Smooth muscle cell (in vitro differentiated cells): ENCODE data around the gene LRP8. TPM values are rescaled to one million over a fixed set of nuclear protein-coding genes. Genes with fewer than 3 reads are reported as not detected.

Experiments used
- DNase-seq: peaks from one replicate; lab custom pipeline; 2025; ENCODE audit not compliant: unreplicated experiment; lab: John Stamatoyannopoulos, UW
- H2AFZ ChIP-seq: fragments of 200-600 bp; sonication (generic); 2 replicates; pipeline ENCODE4 v1.6.0; 2016; ENCODE audit warnings: antibody characterized with exemption, low read depth, mild to moderate bottlenecking
- H3F3A ChIP-seq: fragments of 200-600 bp; sonication (generic); 2 replicates; pipeline ENCODE4 v1.6.0; 2017; ENCODE audit warnings: antibody characterized with exemption, low read depth
- H3K27ac ChIP-seq: fragments of 200-600 bp; sonication (generic); 2 replicates; pipeline ENCODE4 v1.5.1; 2016; ENCODE audit warnings: low read depth, mild to moderate bottlenecking
- H3K27me3 ChIP-seq: fragments of 200-600 bp; sonication (generic); 2 replicates; pipeline ENCODE4 v1.6.1; 2016; ENCODE audit warnings: low read depth, mild to moderate bottlenecking
- H3K36me3 ChIP-seq: fragments of 200-600 bp; sonication (generic); 2 replicates; pipeline ENCODE4 v1.5.1; 2016; ENCODE audit warnings: low read depth
- H3K4me1 ChIP-seq: fragments of 200-600 bp; sonication (generic); 2 replicates; pipeline ENCODE4 v1.5.1; 2016; ENCODE audit warnings: low read depth
- H3K4me2 ChIP-seq: fragments of 200-600 bp; sonication (generic); 2 replicates; pipeline ENCODE4 v1.6.0; 2016; ENCODE audit warnings: mild to moderate bottlenecking
- H3K4me3 ChIP-seq: fragments of 200-600 bp; sonication (generic); 2 replicates; pipeline ENCODE4 v1.5.1; 2016; ENCODE audit warnings: mild to moderate bottlenecking
- H3K79me2 ChIP-seq: fragments of 200-600 bp; sonication (generic); 2 replicates; pipeline ENCODE4 v1.6.0; 2016; ENCODE audit warnings: low read depth, mild to moderate bottlenecking
- H3K9ac ChIP-seq: fragments of 200-600 bp; sonication (generic); 2 replicates; pipeline ENCODE4 v1.6.0; 2016; ENCODE audit warnings: low read depth
- H3K9me3 ChIP-seq: fragments of 200-600 bp; sonication (generic); replicated peaks from 2 replicates; pipeline ENCODE4 v1.5.1; 2016; ENCODE audit warnings: low read depth
- H4K20me1 ChIP-seq: fragments of 200-600 bp; sonication (generic); 2 replicates; pipeline ENCODE4 v1.6.0; 2016; ENCODE audit warnings: low read depth
- WGBS: methylation state at CpG from one replicate; pipeline ENCODE4 v1.1.7; 2016; ENCODE audit warnings: low lambda C conversion rate; 5-methylcytosine and 5-hydroxymethylcytosine counted together
- polyA plus RNA-seq: library from polyadenylated mRNA; unstranded; fragments of >200 nt; fragmentation: Nextera tagmentation; extraction: Ambion mirVana; gene quantifications from 2 replicates; pipeline ENCODE4 v1.2.1, GENCODE V29; 2016
- total RNA-seq: library from RNA; depleted of rRNA; stranded (reverse); fragments of >200 nt; gene quantifications from 2 replicates; pipeline ENCODE4 v1.2.3, GENCODE V29; 2014
- TF ChIP-seq, protein P1 (sequence below): fragments of 200-600 bp; sonication (generic); IDR thresholded peaks from 2 replicates; pipeline ENCODE4 v1.5.1; 2017; ENCODE audit warnings: borderline replicate concordance, mild to moderate bottlenecking, antibody characterized with exemption; ENCODE audit not compliant: insufficient read depth, poor library complexity, severe bottlenecking

The LRP8 gene
- total and polyA plus RNA-seq, 2 experiments from 2014 or later, result 5.6 to 8.1 TPM

- no peaks in the 10 kb centered on the region for H4K20me1 ChIP-seq
- peak within 1 kb of the TSS; percentile 72 for H3K4me3 ChIP-seq
- no peaks in the 10 kb centered on the region for H3K9me3 ChIP-seq
- H3K36me3 ChIP-seq, result no peaks in the 10 kb centered on the region
- no peaks in the 10 kb centered on the region for H3F3A ChIP-seq
- peak within 1 kb of the TSS; percentile 69 for H2AFZ ChIP-seq
- TF ChIP-seq, protein P1, sequence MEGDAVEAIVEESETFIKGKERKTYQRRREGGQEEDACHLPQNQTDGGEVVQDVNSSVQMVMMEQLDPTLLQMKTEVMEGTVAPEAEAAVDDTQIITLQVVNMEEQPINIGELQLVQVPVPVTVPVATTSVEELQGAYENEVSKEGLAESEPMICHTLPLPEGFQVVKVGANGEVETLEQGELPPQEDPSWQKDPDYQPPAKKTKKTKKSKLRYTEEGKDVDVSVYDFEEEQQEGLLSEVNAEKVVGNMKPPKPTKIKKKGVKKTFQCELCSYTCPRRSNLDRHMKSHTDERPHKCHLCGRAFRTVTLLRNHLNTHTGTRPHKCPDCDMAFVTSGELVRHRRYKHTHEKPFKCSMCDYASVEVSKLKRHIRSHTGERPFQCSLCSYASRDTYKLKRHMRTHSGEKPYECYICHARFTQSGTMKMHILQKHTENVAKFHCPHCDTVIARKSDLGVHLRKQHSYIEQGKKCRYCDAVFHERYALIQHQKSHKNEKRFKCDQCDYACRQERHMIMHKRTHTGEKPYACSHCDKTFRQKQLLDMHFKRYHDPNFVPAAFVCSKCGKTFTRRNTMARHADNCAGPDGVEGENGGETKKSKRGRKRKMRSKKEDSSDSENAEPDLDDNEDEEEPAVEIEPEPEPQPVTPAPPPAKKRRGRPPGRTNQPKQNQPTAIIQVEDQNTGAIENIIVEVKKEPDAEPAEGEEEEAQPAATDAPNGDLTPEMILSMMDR, result no peak
- peak; percentile 82 for DNase-seq
- H3K27me3 ChIP-seq, result no peaks in the 10 kb centered on the region
- peaks cover 11% of the 10 kb centered on the region for H3K4me1 ChIP-seq
- H3K79me2 ChIP-seq, result peaks cover 4% of the 10 kb centered on the region
- peak within 1 kb of the TSS; percentile 84 for H3K4me2 ChIP-seq
- peak within 1 kb of the TSS; percentile 87 for H3K27ac ChIP-seq
- peak within 1 kb of the TSS; percentile 83 for H3K9ac ChIP-seq
- WGBS, result 2% methylated on average over 24 of the region's 61 CpGs
Measured at GRCh38 chr1:53220171-53220961, 107.5 kb downstream of the LRP8 start, which contains the start of gene CZIB. TSS of gene CZIB (minus strand) at chr1:53220634. CDS start at chr1:53220575, 59 bp downstream.

- peak overlapping the region; percentile 83 for H3K9ac ChIP-seq
- 32% methylated on average over 8 of the region's 8 CpGs for WGBS
- DNase-seq, result no peak
- H3K4me1 ChIP-seq, result peaks cover 11% of the 10 kb centered on the region
- peaks cover 4% of the 10 kb centered on the region for H3K79me2 ChIP-seq
- peak overlapping the region; percentile 87 for H3K27ac ChIP-seq
- no peaks in the 10 kb centered on the region for H3K36me3 ChIP-seq
- H3K27me3 ChIP-seq, result no peaks in the 10 kb centered on the region
- H3K4me2 ChIP-seq, result peak overlapping the region; percentile 84
- peak overlapping the region; percentile 69 for H2AFZ ChIP-seq
- H4K20me1 ChIP-seq, result no peaks in the 10 kb centered on the region
- peak overlapping the region; percentile 72 for H3K4me3 ChIP-seq
- TF ChIP-seq, protein P1, result no peak
- H3F3A ChIP-seq, result no peaks in the 10 kb centered on the region
- H3K9me3 ChIP-seq, result no peaks in the 10 kb centered on the region
Measured at GRCh38 chr1:53219711-53220110, 108.2 kb downstream of the LRP8 start.

GRCh38 chr1:53218201-53218600 lies 109.7 kb downstream of the LRP8 start:
- Histone ChIP-seq H3K4me1 (peaks cover 11% of the 10 kb centered on the region), H3K4me2 (no peak overlapping the region)
- 98% methylated on average over 7 of the region's 7 CpGs for WGBS

More at GRCh38 chr1:53218201-53218600, 109.7 kb downstream of the LRP8 start:
- no peak for DNase-seq
- no peak overlapping the region for H3K27ac ChIP-seq
- no peak overlapping the region for H3K4me3 ChIP-seq
- TF ChIP-seq, protein P1, result no peak
- H2AFZ ChIP-seq, result no peak overlapping the region
- no peak overlapping the region for H3K9ac ChIP-seq
- H3F3A ChIP-seq, result no peaks in the 10 kb centered on the region
- no peaks in the 10 kb centered on the region for H3K27me3 ChIP-seq
- no peaks in the 10 kb centered on the region for H4K20me1 ChIP-seq
- peaks cover 4% of the 10 kb centered on the region for H3K79me2 ChIP-seq
- H3K9me3 ChIP-seq, result no peaks in the 10 kb centered on the region
- no peaks in the 10 kb centered on the region for H3K36me3 ChIP-seq
